GM19452 (cell line): ENCODE measurements around the gene CNTN4.
"Not testable (repeated sequence)": the region's sequence is repeated elsewhere in the genome, so short reads cannot be mapped to it uniquely, and the experiment has no call there.

ENCODE experiments used
- ATAC-seq: cut with Tn5 transposase; IDR thresholded peaks from one replicate; pipeline ENCODE4 v1.9.1; 2021; ENCODE audit not compliant: unreplicated experiment

Gene CNTN4

GRCh38 chr3:2883283-2883682, 784.6 kb downstream of the CNTN4 start:
- no peak for ATAC-seq

- no peak for ATAC-seq
Measured at GRCh38 chr3:2888592-2888991, 789.9 kb downstream of the CNTN4 start.

- no peak for ATAC-seq
Measured at GRCh38 chr3:2889736-2890135, 791.1 kb downstream of the CNTN4 start.

GRCh38 chr3:2896308-2896939, 797.8 kb downstream of the CNTN4 start:
- no peak for ATAC-seq

GRCh38 chr3:2897821-2898220, 799.2 kb downstream of the CNTN4 start:
- ATAC-seq = no peak

- no peak for ATAC-seq
Measured at GRCh38 chr3:2898591-2899353, 800.1 kb downstream of the CNTN4 start.

- no peak for ATAC-seq
Measured at GRCh38 chr3:2904054-2904453, 805.4 kb downstream of the CNTN4 start.

GRCh38 chr3:2908693-2909351, 810.2 kb downstream of the CNTN4 start:
- ATAC-seq = no peak

- ATAC-seq = no peak
Measured at GRCh38 chr3:2910997-2911396, 812.3 kb downstream of the CNTN4 start.

- ATAC-seq = no peak
Measured at GRCh38 chr3:2915826-2916225, 817.2 kb downstream of the CNTN4 start.

GRCh38 chr3:2916640-2917039, 818.0 kb downstream of the CNTN4 start:
- ATAC-seq = not testable (repeated sequence)

GRCh38 chr3:2920103-2920502, 821.4 kb downstream of the CNTN4 start:
- no peak for ATAC-seq

GRCh38 chr3:2921452-2921851, 822.8 kb downstream of the CNTN4 start:
- ATAC-seq = no peak

- ATAC-seq = peak; percentile 69
Measured at GRCh38 chr3:2921903-2922302, 823.2 kb downstream of the CNTN4 start.

GRCh38 chr3:2923390-2923789, 824.7 kb downstream of the CNTN4 start:
- no peak for ATAC-seq

GRCh38 chr3:2927259-2927658, 828.6 kb downstream of the CNTN4 start:
- ATAC-seq = no peak

GRCh38 chr3:2929574-2929973, 830.9 kb downstream of the CNTN4 start:
- no peak for ATAC-seq

- ATAC-seq = no peak
Measured at GRCh38 chr3:2931265-2931664, 832.6 kb downstream of the CNTN4 start.

GRCh38 chr3:2934541-2934940, 835.9 kb downstream of the CNTN4 start:
- no peak for ATAC-seq

GRCh38 chr3:2937055-2937454, 838.4 kb downstream of the CNTN4 start:
- ATAC-seq = no peak

- no peak for ATAC-seq
Measured at GRCh38 chr3:2937592-2937991, 838.9 kb downstream of the CNTN4 start.

- ATAC-seq = no peak
Measured at GRCh38 chr3:2938711-2939110, 840.0 kb downstream of the CNTN4 start.
